Esophagus squamous epithelium (tissue), 5 donors: ENCODE data around the gene ARID1A. TPM values are rescaled to one million over a fixed set of nuclear protein-coding genes. Genes with fewer than 3 reads are reported as not detected.
"Not testable (repeated sequence)": the region's sequence is repeated elsewhere in the genome, so short reads cannot be mapped to it uniquely, and the experiment has no call there.

Experiments used
- DNase-seq: peaks from one replicate; lab custom pipeline; 2025; lab: John Stamatoyannopoulos, UW
- H3K27ac ChIP-seq, 4 donors: fragments of 200-600 bp; sonication (generic); one replicate each; pipeline ENCODE4 v1.5.1; 2016 to 2019; ENCODE audit warnings: mild to moderate bottlenecking in 1 of 4
- H3K27me3 ChIP-seq, 4 donors: fragments of 200-600 bp; sonication (generic); 1 replicate in 3 of 4; 2 replicates in 1 of 4; pipeline versions ENCODE4 v1.5.1 to v1.6.0; 2017 to 2021; ENCODE audit warnings: antibody characterized with exemption in 1 of 4
- H3K36me3 ChIP-seq, 3 donors: fragments of 200-600 bp; sonication (generic); one replicate each; pipeline ENCODE4 v1.5.1; 2016 to 2019
- H3K4me1 ChIP-seq, 3 donors: fragments of 200-600 bp; sonication (generic); one replicate each; pipeline ENCODE4 v1.5.1; 2017 to 2019
- H3K4me3 ChIP-seq, 4 donors: fragments of 200-600 bp; sonication (generic); 1 replicate in 3 of 4; 2 replicates in 1 of 4; pipeline ENCODE4 v1.5.1; 2016 to 2019; ENCODE audit warnings: mild to moderate bottlenecking in 2 of 4, moderate library complexity in 1 of 4
- H3K9me3 ChIP-seq, 3 donors: fragments of 200-600 bp; sonication (generic); one replicate each; pipeline ENCODE4 v1.5.1; 2016 to 2019
- POLR2A ChIP-seq, 4 donors: fragments of 450-650 bp; IDR thresholded peaks; one replicate each; pipeline ENCODE4 v1.6.1; 2017; ENCODE audit warnings: antibody characterized with exemption in 4 of 4, mild to moderate bottlenecking in 4 of 4, moderate library complexity in 3 of 4
- WGBS, 2 donors: methylation state at CpG; one replicate each; pipeline ENCODE4 v1.1.5; 2018; 5-methylcytosine and 5-hydroxymethylcytosine counted together
- intact Hi-C: fragments of 100-400 bp; cut with DNase I; formaldehyde crosslinking; loops from one replicate; pipeline ENCODE4 v1.15.0; 2022
- total RNA-seq, 4 donors: library from RNA; depleted of rRNA; stranded (reverse); fragments of >200 nt; gene quantifications; one replicate each; pipeline ENCODE4 v1.1.0, GENCODE V29; 2016
- TF ChIP-seq, protein P1 (sequence below), 6 experiments: fragments of 450-650 bp in 4 of 6; fragments of 200-600 bp in 2 of 6; sonication (generic) in 2 of 6; IDR thresholded peaks; one replicate each; pipeline ENCODE4 v1.5.1; 2016 to 2019; ENCODE audit warnings: antibody characterized with exemption in 6 of 6, mild to moderate bottlenecking in 4 of 6, moderate library complexity in 4 of 6
- donor health status: DM: yes; HTN: yes; CAD: no.

Gene ARID1A
- total RNA-seq, result 10 to 100 TPM; 23.9 to 60.2 (median 43.5) TPM

DNA sequence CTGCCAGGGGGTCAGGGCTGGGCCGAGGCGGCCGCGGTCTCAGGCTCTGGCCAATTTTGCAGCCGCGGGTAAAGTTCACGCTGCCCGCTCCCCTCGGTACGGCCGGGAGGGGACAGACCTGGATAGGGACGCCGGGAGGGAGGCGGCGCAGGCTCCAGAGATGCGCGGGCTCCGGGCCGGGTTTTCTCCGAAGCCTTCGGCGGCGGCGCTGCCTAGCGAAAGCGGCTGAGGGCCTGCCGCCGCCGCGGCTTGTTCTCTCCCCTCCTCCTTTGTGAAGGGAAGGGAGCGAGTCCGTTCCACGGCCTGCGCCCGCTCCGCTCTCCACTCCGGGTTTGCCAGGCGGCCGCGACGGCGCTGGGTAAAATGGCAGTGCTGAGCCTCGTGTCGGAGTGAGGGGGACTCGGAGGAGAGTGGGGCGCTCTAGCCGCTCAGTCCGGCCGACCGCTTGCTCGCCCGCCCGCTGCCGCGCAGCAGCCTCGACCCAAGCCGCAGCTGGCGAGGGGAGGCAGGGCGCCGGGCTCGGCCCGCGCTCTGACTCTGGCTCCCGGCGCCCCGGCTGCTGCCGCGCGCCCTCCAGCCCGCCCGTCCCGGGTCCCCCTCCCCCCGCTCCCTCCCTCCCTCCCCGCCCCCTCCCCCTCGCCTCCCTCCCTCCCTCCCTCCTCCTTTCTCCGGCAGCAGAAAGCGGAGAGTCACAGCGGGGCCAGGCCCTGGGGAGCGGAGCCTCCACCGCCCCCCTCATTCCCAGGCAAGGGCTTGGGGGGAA is at the start of gene ARID1A:
Gene ARID1A (plus strand): TSS at position 660 of the 763 bp plus-strand sequence. CDS start 389 bp downstream, outside the sequence.
- 0% methylated on average over 13 of the region's 80 CpGs; no CpG with 5 or more reads in 1 of the 2 donors for WGBS, 2 donors
- Histone ChIP-seq H3K36me3 (no peaks in the 10 kb centered on the region), H3K9me3 (no peaks in the 10 kb centered on the region), H3K27me3 (no peaks in the 10 kb centered on the region), H3K4me1 (peaks cover 26 to 63% (median 49%) of the 10 kb centered on the region in 3 donors), H3K4me3 (peak within 1 kb of the TSS; percentile 78 to 97 (median 94)), H3K27ac (peak within 1 kb of the TSS; percentile 93 to 99 (median 98))
- intact Hi-C loops, result no loop called here
- peak in 2 of 4 donors; percentile 58 to 85 for TF ChIP-seq POLR2A (IDR thresholded peaks at IDR 0.05)
- TF ChIP-seq, protein P1, sequence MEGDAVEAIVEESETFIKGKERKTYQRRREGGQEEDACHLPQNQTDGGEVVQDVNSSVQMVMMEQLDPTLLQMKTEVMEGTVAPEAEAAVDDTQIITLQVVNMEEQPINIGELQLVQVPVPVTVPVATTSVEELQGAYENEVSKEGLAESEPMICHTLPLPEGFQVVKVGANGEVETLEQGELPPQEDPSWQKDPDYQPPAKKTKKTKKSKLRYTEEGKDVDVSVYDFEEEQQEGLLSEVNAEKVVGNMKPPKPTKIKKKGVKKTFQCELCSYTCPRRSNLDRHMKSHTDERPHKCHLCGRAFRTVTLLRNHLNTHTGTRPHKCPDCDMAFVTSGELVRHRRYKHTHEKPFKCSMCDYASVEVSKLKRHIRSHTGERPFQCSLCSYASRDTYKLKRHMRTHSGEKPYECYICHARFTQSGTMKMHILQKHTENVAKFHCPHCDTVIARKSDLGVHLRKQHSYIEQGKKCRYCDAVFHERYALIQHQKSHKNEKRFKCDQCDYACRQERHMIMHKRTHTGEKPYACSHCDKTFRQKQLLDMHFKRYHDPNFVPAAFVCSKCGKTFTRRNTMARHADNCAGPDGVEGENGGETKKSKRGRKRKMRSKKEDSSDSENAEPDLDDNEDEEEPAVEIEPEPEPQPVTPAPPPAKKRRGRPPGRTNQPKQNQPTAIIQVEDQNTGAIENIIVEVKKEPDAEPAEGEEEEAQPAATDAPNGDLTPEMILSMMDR (IDR thresholded peaks at IDR 0.05), result peak in 4 of 6 experiments; percentile 6 to 54 (median 30)
- peak; percentile 82 for DNase-seq

- 78 to 90% methylated on average over 2 of the region's 2 CpGs for WGBS, 2 donors
Observed at GRCh38 chr1:26664802-26665201, 31.0 kb upstream of the ARID1A start.

DNA sequence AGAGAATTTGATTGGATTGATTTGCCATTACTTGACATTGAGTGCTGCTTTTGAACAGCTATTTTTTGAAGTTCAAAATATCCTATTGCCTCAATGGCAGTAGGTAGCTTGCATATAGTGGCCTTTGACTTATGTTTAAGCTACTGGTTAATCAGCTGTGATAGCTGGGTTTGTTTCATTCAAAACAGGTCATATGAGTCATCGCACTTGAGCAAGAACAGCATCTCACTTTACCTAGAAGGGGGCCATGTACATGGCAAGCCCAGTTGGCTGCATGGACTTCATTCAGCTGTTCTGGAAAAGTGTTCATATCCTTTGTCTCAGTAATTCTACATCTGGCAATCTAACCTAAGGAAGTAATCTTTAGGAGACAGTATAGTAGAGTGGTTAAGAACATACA is 29.0 kb upstream of the ARID1A start:
- Histone ChIP-seq H3K36me3 (no peaks in the 10 kb centered on the region), H3K4me1 (peaks cover 0 to 16% (median 3%) of the 10 kb centered on the region in 3 donors), H3K27me3 (no peaks in the 10 kb centered on the region), H3K4me3 (no peak overlapping the region), H3K27ac (no peak overlapping the region), H3K9me3 (no peaks in the 10 kb centered on the region)
- TF ChIP-seq POLR2A (IDR thresholded peaks at IDR 0.05), result no peak
- TF ChIP-seq, protein P1 (IDR thresholded peaks at IDR 0.05), result no peak
- intact Hi-C loops, result no loop called here
- no peak for DNase-seq
- WGBS, 2 donors, result 83 to 100% methylated on average over 1 of the region's 1 CpG

More at GRCh38 chr1:26664802-26665201, 31.0 kb upstream of the ARID1A start:
- H3K9me3 ChIP-seq, result no peaks in the 10 kb centered on the region
- H3K4me1 ChIP-seq, result peaks cover 0 to 16% (median 3%) of the 10 kb centered on the region in 3 donors
- no peak for TF ChIP-seq POLR2A (IDR thresholded peaks at IDR 0.05)
- TF ChIP-seq, protein P1 (IDR thresholded peaks at IDR 0.05), result no peak
- H3K27me3 ChIP-seq, result no peaks in the 10 kb centered on the region
- no peak overlapping the region for H3K4me3 ChIP-seq
- H3K36me3 ChIP-seq, result no peaks in the 10 kb centered on the region
- no peak for DNase-seq
- H3K27ac ChIP-seq, result no peak overlapping the region
- intact Hi-C loops, result no loop called here

DNA sequence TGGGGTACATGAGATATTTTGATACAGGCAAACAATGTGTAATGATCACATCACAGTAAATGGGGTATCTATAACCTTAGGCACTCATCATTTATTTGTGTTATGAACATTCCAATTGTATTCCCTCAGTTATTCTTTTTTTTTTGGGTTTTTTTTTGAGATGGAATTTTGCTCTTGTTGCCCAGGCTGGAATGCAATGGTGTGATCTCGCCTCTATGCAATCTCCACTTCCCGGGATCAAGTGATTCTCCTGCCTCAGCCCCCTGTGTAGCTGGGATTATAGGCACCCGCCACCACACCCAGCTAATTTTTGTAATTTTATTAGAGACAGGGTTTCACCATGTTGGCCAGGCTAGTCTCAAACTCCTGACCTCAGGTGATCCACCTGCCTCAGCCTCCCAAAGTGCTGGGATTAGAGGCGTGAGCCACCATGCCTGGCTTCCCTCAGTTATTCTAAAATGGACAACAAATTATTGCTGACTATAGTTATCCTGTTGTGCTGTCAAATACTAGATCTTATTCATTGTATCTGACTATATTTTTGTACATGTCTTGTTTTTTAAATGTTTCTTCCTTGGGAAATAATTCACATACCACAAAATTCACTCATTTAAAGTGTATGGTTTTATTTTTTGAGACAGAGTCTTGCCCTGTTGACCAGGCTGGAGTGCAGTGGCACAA is 27.6 kb upstream of the ARID1A start:
- intact Hi-C loops, H3K9me3 ChIP-seq, H3K4me3 ChIP-seq, H3K27ac ChIP-seq, DNase-seq, H3K36me3 ChIP-seq, H3K27me3 ChIP-seq, H3K4me1 ChIP-seq: not testable (repeated sequence)
- 81 to 82% methylated on average over 4 of the region's 4 CpGs for WGBS, 2 donors

- Histone ChIP-seq H3K36me3 (no peaks in the 10 kb centered on the region), H3K4me1 (peaks cover 0 to 15% (median 6%) of the 10 kb centered on the region in 3 donors), H3K27me3 (no peaks in the 10 kb centered on the region), H3K4me3 (peak overlapping the region in 1 of 4 donors; percentile 27), H3K9me3 (no peaks in the 10 kb centered on the region), H3K27ac (peak overlapping the region in 2 of 4 donors; percentile 5 to 25)
- no peak for DNase-seq
- no peak for TF ChIP-seq POLR2A (IDR thresholded peaks at IDR 0.05)
- TF ChIP-seq, protein P1 (IDR thresholded peaks at IDR 0.05), result peak; percentile 54 to 83 (median 73)
- intact Hi-C loops, result no loop called here
- WGBS, 2 donors, result 1 to 5% methylated on average over 9 of the region's 9 CpGs
Observed at GRCh38 chr1:26677306-26678115, 18.3 kb upstream of the ARID1A start.
